Heart left ventricle (tissue), 16 donors: ENCODE results near the gene HPSE. TPM values are rescaled to one million over a fixed set of nuclear protein-coding genes. Genes with fewer than 3 reads are reported as not detected.

Experiments used
- ATAC-seq, 4 donors: fragments of 200-7000 bp; cut with Tn5 transposase; one replicate each; pipeline ENCODE4 v1.9.1; 2020 to 2022; ENCODE audit warnings: moderate library complexity in 4 of 4, mild to moderate bottlenecking in 3 of 4, moderate number of reproducible peaks in 1 of 4
- DNase-seq, 5 donors: peaks; one replicate each; pipeline ENCODE4 v3.0.0-alpha.2; 2020
- H3K27ac ChIP-seq, 12 donors: fragments of 200-600 bp; sonication (generic) in 4 of 12; one replicate each; pipeline versions ENCODE4 v1.5.0 to v1.8.0; 2016 to 2022; ENCODE audit warnings: mild to moderate bottlenecking in 2 of 12
- H3K27me3 ChIP-seq, 9 donors: fragments of 200-600 bp; sonication (generic) in 2 of 9; one replicate each; pipeline versions ENCODE4 v1.5.1 to v1.8.0; 2016 to 2022; ENCODE audit warnings: mild to moderate bottlenecking in 3 of 9
- H3K36me3 ChIP-seq, 9 donors: fragments of 200-600 bp; sonication (generic) in 2 of 9; one replicate each; pipeline versions ENCODE4 v1.5.0 to v1.8.0; 2018 to 2022; ENCODE audit warnings: mild to moderate bottlenecking in 2 of 9
- H3K4me1 ChIP-seq, 12 donors: fragments of 200-600 bp; sonication (generic) in 4 of 12; one replicate each; pipeline versions ENCODE4 v1.5.0 to v1.8.0; 2016 to 2022; ENCODE audit warnings: mild to moderate bottlenecking in 3 of 12
- H3K4me3 ChIP-seq, 12 donors: fragments of 200-600 bp; sonication (generic) in 4 of 12; one replicate each; pipeline versions ENCODE4 v1.5.0 to v1.8.0; 2017 to 2022; ENCODE audit warnings: mild to moderate bottlenecking in 9 of 12, moderate library complexity in 4 of 12
- H3K9me3 ChIP-seq, 12 donors: fragments of 200-600 bp; sonication (generic) in 4 of 12; one replicate each; pipeline versions ENCODE4 v1.5.0 to v1.8.0; 2016 to 2022; ENCODE audit warnings: mild to moderate bottlenecking in 1 of 12
- POLR2A ChIP-seq, 2 donors: fragments of 450-650 bp; IDR thresholded peaks; one replicate each; pipeline ENCODE4 v1.6.1; 2017; ENCODE audit warnings: antibody characterized with exemption in 2 of 2, mild to moderate bottlenecking in 2 of 2, moderate library complexity in 2 of 2
- WGBS, 4 donors: extraction: QIAGEN DNeasy Blood & Tissue Kit in 2 of 4; methylation state at CpG; one replicate each; pipeline versions ENCODE4 v1.1.5 to v1.1.7; 2013 to 2018; 5-methylcytosine and 5-hydroxymethylcytosine counted together
- intact Hi-C, 10 donors: fragments of 100-400 bp; cut with DNase I; formaldehyde crosslinking; loops; one replicate each; pipeline versions ENCODE4 v1.11.1 to v1.14.2; 2022
- polyA plus RNA-seq, 2 donors: library from polyadenylated mRNA; stranded (reverse); fragments of 200-250 nt; gene quantifications; one replicate each; pipeline ENCODE4 v1.2.3, GENCODE V29; 2013
- total RNA-seq, 9 donors: library from RNA; depleted of rRNA in 2 of 9; stranded (reverse); fragments of >200 nt in 2 of 9; fragmentation: NEBNext Ultra II Directional in 3 of 9; extraction: Animal tissue kit (Norgen Biotek cat#: 25700) in 3 of 9; gene quantifications; one replicate each; pipeline versions ENCODE4 v1.1.0 to v1.2.4, GENCODE V29; 2016 to 2023
- TF ChIP-seq, protein P1 (sequence below), 12 donors: fragments of 200-600 bp; sonication (generic) in 4 of 12; IDR thresholded peaks; one replicate each; pipeline versions ENCODE4 v1.5.0 to v1.8.0; 2018 to 2022; ENCODE audit warnings: antibody characterized with exemption in 12 of 12, mild to moderate bottlenecking in 5 of 12
- donor health status: ischemic (EF 13 %, LVEDD 7.1; RV severe dilation, severe dysfunction).
- donor health status: healthy with polysubstance abuse.
- donor health status: DM: no; HTN: yes; CAD: no.
- donor health status: DM: no; HTN: no; CAD: no.
- donor health status: ischemic (EF 25% LVEDD 6.9; RV normal size, moderate dysfunction).
- donor health status: ischemic (EF 25% LVEDD 5.7; RV mildly dilated, moderate dysfunction).
- donor health status: healthy.
- donor health status: DM: yes; HTN: yes; CAD: no.
- donor health status: ischemic (EF 35%, LVEDD 5.7; RV mildly dilated, moderate dysfunction).
- donor health status: nonischemic (EF 11% LVEDD 7.7; RV severe dilation, severe dysfunction).
- donor health status: DM: yes; HTN: yes; CAD: no.
- donor health status: PGD.
- donor health status: ischemic (EF 29% LVEDD 5.4; RV normal size, mild dysfunction).
- donor health status: nonischemic (EF 23%, LVEDD 6.1; RV moderate dilation, normal function).

HPSE gene
- total and polyA plus RNA-seq, 11 donors = 0.15 to 6.2 (median 0.65) TPM

DNA sequence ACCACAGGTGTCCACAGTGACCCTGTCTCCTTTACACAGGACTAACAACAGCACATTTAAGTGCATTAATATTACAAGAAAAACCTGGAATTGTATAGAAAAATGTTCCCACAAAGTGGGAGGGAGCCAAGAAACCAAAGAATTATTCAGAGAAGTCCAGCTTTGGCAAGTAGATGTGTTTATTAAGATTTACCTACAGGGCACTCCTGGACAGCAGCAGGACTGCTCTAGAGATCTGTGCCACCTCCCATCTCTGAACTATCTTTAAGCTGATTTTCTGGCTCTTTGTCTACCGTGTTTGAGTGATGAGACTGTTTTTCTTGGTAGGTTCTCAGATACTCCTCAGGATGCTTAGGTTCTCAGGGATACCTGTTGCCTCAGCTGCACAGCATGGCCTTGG, 38.3 kb upstream of the HPSE start:
- H3K4me1 ChIP-seq = peaks cover 0 to 12% (median 0%) of the 10 kb centered on the region in 12 donors
- H3K36me3 ChIP-seq = no peaks in the 10 kb centered on the region
- ATAC-seq = no peak
- intact Hi-C loops = no loop called here
- TF ChIP-seq, protein P1, sequence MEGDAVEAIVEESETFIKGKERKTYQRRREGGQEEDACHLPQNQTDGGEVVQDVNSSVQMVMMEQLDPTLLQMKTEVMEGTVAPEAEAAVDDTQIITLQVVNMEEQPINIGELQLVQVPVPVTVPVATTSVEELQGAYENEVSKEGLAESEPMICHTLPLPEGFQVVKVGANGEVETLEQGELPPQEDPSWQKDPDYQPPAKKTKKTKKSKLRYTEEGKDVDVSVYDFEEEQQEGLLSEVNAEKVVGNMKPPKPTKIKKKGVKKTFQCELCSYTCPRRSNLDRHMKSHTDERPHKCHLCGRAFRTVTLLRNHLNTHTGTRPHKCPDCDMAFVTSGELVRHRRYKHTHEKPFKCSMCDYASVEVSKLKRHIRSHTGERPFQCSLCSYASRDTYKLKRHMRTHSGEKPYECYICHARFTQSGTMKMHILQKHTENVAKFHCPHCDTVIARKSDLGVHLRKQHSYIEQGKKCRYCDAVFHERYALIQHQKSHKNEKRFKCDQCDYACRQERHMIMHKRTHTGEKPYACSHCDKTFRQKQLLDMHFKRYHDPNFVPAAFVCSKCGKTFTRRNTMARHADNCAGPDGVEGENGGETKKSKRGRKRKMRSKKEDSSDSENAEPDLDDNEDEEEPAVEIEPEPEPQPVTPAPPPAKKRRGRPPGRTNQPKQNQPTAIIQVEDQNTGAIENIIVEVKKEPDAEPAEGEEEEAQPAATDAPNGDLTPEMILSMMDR (IDR thresholded peaks at IDR 0.05) = no peak
- no peak for DNase-seq
- WGBS, 4 donors = 63 to 76% (median 69%) methylated on average over 1 of the region's 1 CpG
- H3K27ac ChIP-seq = no peak overlapping the region
- no peaks in the 10 kb centered on the region for H3K27me3 ChIP-seq
- H3K4me3 ChIP-seq = no peak overlapping the region
- H3K9me3 ChIP-seq = peaks cover 0 to 3% (median 0%) of the 10 kb centered on the region in 12 donors

- ATAC-seq (no peak), DNase-seq (no peak)
- intact Hi-C loops = no loop called here
- H3K36me3 ChIP-seq = no peaks in the 10 kb centered on the region
- no peaks in the 10 kb centered on the region for H3K9me3 ChIP-seq
- H3K27me3 ChIP-seq = no peaks in the 10 kb centered on the region
- TF ChIP-seq, protein P1 (IDR thresholded peaks at IDR 0.05) = no peak
- TF ChIP-seq POLR2A (IDR thresholded peaks at IDR 0.05) = no peak
- H3K4me1 ChIP-seq = peaks cover 0 to 12% (median 0%) of the 10 kb centered on the region in 12 donors
- WGBS, 4 donors = 76 to 82% (median 79%) methylated on average over 1 of the region's 1 CpG
- no peak overlapping the region for H3K27ac ChIP-seq
- H3K4me3 ChIP-seq = no peak overlapping the region
These were observed 37.3 kb upstream of the HPSE start for GRCh38 chr4:83371936-83372335.

GRCh38 chr4:83371235-83371634, 36.6 kb upstream of the HPSE start:
- Histone ChIP-seq H3K36me3 (no peaks in the 10 kb centered on the region), H3K4me1 (peaks cover 0 to 12% (median 0%) of the 10 kb centered on the region in 12 donors), H3K27ac (no peak overlapping the region), H3K27me3 (no peaks in the 10 kb centered on the region), H3K9me3 (no peaks in the 10 kb centered on the region), H3K4me3 (no peak overlapping the region)
- no peak for TF ChIP-seq POLR2A (IDR thresholded peaks at IDR 0.05)
- TF ChIP-seq, protein P1 (IDR thresholded peaks at IDR 0.05) = no peak
- ATAC-seq = no peak
- WGBS, 4 donors = 76 to 91% (median 91%) methylated on average over 5 of the region's 5 CpGs
- no peak for DNase-seq
- intact Hi-C loops = no loop called here

- no peaks in the 10 kb centered on the region for H3K9me3 ChIP-seq
- 45 to 100% (median 71%) methylated on average over 1 of the region's 1 CpG for WGBS, 4 donors
- no peak overlapping the region for H3K27ac ChIP-seq
- no peaks in the 10 kb centered on the region for H3K27me3 ChIP-seq
- intact Hi-C loops = no loop called here
- peaks cover 0 to 12% (median 0%) of the 10 kb centered on the region in 12 donors for H3K4me1 ChIP-seq
- no peak for ATAC-seq
- TF ChIP-seq, protein P1 (IDR thresholded peaks at IDR 0.05) = no peak
- no peak for TF ChIP-seq POLR2A (IDR thresholded peaks at IDR 0.05)
- no peaks in the 10 kb centered on the region for H3K36me3 ChIP-seq
- DNase-seq = no peak
- no peak overlapping the region for H3K4me3 ChIP-seq
These were observed 35.9 kb upstream of the HPSE start for GRCh38 chr4:83370640-83370906.
